GM19240 (cell line): ENCODE data around the gene GPR55.

ENCODE experiments used
- DNase-seq: peaks from one replicate; pipeline ENCODE4 v3.0.0; 2011; ENCODE audit warnings: low spot score; ENCODE audit not compliant: insufficient read length

The GPR55 gene

DNA sequence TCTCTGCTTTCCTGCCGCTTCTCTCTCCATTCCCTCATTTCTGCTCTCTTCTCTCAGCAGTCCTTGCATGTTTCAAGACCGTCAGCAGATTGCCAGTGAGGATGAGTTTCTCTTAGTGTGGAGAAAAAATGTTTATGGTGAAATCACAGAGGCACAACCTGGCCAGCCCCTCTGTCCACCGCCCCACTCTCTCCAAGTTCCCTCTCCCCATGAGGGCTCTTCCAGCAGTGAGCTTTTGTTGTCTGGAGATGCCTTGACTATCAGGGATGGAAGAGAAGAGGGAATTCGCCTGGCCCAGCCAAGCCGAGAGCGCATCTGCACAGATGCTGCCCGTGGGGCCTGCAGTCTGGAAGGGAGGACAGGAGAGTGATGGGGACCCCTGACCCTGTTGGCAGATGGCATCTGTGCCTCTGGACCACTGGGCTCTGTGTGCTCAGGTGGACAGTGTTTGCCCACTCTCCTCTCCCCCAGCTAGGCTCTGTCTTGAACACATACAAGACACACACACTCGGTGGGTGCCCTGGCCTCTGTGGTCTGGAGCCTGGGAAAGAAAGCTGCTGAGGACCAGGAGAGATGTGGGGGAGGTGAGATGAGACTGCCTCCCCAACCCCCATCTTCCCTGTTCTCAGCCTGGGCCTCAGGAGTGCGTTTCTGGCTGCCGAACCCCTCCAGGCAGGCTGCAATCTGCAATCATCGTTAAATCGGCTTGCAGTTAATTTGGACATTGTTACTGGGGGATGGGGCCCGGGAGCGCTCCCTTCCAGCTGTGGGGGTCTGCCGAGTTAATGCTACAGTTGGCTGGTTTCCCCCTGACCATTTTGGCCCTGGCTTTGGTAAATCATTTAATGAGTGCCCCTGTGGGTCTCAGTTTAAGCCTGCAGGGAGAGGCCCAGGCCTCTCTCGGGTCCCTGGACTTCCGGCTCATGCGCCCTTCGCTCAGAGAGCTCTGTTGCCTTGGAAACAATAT lies 55.8 kb downstream of the GPR55 start:
- no peak for DNase-seq

DNA sequence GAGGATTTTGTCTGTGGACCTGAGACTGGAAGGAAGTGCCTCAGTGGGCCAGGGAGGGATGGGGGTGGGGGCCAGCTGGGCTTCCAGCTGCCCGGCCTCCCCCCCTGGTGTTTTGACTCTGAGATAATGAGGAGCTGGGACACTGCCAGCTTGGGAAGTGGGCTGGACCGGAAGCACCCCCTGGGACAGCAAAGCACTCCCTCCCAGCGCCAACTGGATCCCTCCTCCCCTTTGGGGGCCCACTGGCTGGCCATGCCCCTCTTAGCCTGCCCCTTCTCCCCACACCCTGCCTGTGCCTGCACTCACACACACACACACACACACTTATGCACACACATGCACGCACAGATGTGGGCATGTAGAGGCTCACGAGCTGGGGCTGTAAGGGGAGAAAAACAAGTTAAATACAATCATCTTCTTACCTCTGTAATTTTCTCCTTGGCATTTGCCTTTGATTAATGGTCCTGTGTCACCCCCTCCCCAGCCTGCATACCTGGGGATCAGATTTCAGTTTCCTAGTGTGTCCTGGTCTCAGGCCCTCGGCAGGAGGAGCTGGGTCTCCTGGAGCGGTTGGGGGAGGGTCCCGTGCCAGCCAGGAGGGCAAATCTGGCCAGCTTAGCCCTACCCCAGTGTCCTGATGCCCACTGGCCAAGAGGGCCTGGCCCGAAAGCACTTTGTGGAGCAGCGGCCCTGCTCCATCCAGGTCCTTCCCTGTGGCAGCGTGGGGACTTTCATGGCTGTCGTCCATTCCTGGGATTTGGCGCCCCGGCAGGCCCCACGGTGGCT lies 56.7 kb downstream of the GPR55 start:
- DNase-seq = no peak

DNA sequence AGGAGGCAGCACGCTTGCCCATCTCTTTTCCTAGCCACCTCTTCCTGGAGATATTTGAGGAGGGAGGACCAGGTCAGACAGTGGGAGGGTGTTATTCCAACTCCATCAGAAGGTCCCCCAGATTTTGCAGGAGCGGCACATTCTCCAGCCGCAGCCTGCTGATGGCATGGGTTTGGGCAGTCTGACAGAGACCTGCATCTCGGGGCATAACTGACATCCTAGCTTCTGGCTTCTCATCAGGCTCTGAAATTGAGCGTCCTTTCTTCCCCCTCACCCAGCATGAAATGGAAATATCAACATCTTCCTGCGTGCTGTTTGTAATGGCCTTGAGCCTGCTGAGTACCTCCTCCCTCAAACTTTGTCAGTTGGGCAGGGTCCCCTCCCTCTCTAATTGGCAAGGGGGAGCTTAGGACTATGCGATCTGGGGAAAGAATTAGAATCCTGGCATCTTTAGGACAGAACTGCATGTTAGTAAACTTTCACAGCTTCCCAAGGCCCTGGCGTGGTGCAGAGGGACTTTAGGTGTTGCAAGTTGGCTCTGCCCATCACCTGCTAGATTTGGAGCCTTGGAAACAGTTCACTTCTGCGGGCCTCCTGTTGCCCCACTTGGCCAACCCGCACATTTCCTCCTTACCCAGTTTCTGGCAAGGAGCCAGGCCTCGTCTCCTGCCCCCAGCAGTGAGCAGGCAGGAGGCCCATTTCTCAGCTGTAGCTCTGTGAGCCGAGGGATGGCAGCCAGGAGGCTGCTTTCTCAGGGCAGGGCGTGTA lies 58.1 kb downstream of the GPR55 start:
- DNase-seq = no peak

DNA sequence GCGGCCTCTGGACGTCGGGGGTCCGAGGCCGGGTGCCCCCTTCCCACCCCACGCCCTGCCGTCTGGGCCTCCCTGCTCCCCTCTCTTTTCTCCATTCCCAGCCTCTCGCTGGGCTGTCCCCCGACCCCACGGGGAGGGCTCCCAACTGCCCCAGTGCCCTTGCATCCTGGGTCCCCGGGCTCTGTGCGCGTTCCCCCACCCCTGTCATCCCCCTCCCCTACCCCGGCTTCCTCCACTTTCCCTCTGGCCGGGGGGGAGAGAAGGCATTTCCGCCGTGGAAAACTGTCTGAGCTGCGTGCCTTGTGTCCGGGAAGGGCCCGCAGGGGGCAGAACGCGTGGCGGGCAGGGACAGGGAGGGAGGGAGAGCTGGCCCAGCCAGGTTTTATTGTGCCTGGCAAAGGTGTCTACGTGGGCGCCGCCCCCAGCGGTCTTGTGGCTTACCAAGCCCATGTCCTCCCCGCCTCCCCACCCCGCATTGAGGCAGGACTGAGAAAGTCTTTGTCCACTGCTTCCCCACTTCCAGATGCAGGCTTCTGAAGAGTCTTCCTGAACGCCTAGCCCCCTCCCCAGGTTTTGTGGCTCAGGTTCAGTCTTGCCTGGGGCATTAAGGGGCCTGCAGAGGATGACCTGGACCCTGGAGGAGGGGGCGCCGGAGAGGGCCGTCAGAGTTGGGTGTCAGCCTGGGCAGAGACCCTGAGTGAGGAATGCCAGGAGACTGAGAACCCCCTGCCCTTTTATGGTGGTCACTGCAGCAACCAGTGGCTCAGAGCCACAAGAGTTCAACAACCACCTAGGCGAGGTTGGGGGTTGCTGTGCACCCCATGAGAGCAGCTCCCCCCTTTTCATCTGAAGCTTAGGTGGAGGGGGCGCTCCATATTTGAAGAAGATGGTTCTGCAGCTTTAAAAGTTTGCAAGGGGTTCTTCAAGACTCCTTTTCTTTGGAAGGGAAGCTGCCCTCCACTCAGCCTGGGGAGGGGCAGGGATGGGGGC lies 59.0 kb downstream of the GPR55 start:
- DNase-seq = no peak

DNA sequence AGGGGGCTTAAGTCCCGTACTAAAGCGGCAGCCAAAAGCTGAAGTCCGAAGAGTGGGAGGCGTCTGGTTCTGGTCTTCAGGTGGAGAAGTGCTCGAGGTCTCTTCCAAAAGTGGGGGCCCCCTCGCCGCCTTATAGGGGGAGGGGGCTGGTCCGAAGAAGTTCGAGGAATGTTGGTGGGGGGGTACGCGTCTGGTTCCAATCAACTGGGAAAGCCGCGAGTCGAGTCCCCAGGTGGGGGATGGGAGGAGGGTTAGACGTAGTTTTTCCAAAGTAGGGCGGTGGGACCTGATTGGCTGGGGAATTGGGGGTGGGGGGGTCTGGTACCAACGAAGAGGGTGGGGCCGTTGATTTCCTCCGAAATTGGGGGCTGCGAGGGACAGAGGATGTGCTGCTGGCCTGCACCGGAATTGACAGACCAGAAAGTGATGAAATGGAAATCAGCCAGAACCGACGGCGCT lies 59.7 kb downstream of the GPR55 start:
- no peak for DNase-seq

DNA sequence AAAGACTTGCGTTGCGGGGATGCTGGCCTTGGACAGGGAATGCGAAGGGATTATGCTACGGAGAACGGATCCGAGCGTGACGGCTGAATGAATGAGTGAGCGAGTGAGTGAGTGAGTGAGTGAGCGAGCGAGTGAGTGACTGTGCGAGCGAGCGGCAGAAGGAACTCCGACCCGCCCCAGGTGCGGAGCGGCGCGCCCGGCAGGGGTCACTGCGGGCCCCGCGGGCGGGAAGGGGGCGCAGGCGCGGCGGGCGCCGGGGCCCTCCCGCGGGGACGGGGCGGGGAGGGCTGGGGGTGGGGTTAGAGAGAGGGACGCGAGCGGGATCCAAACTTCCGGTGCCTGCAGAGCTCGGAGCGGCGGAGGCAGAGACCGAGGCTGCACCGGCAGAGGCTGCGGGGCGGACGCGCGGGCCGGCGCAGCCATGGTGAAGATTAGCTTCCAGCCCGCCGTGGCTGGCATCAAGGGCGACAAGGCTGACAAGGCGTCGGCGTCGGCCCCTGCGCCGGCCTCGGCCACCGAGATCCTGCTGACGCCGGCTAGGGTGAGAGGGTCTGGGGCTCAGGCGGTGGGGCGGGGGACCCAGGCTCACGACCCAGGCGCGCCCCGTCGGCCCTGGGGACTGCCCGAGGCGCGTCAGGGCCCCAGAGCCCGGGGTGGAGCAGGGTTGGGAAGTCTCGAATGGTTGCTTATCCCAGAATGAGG lies 60.3 kb downstream of the GPR55 start, which contains the start of gene ITM2C:
Gene ITM2C, plus strand, starts transcription at position 338 of the 702 bp plus-strand sequence. Its CDS starts 84 bp downstream, at position 422.
- DNase-seq = peak; percentile 71

DNA sequence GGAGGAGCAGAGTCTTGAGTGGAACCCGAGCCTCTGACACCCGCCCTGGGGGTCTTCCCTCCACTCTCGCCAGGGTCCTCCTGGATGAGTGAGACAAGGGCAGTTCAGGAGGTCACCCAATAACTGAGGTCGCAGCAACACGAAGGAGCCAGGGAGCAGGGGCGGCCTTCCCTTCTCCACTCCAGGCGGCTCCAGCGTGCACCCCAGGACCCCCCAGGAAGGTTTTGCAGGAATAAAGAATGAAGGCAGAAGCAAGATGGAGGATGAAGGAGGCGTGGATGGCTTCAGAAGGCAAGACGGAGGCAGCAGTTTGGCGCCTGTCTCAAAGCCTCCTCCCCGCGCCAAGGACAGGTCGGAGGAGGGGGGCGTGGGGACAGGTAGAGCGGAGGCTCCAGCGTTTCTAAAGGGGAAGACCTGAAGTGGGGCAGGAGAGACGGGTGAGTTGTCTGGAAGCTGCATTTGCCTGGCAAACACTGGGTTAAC lies 60.9 kb downstream of the GPR55 start:
- DNase-seq = no peak

DNA sequence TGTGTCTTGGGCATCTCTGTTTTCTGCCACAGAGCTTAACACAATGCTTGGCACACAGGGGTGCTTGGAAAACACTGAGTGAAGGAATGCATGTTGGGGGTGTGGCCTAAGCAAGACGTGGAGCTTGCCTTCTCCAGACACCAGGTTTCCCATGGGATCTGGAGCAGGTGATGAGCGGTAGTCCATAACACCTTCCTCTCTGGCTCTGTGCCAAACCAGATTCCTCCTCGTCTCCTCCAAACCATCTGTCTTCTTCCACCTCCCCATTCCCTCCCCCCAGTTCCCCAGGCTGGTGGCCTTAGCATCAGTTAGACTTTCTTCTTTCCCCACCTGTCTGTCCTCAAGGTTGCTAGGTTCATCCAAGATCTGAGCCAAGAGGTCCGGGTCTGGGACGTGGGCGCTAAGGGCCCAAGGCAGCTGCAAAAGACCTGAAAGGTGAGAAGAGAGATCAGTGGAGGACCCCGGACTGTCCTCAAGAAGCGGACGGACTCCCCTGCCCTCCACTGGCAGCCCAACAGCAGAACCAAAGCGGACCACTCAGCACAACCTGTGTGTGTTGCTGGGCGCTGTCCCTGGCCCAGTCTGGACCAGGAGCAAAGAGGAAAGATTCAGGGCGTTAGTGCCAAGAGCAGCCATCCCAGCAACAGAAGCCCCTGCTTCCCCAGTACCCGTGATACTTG lies 61.5 kb downstream of the GPR55 start:
- DNase-seq = no peak

DNA sequence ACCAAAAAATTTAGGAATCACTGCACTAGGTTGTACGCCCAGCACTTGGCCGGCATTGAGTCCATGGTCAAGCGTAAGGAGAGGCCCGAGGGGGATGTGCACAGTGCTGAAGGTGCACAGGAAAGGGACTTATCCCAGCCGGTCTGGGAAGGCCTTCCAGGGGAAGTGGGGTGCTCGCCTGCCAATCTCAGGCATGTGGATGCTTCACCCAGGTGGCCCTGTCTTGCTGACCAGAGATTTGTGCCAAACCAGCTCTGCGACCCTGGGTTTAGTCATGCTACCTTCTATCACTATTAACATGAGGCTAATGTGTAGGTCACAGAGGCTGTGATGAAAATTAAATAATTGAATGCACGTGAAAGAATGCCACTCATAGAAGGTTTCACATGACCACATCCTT lies 62.0 kb downstream of the GPR55 start:
- DNase-seq = no peak

DNA sequence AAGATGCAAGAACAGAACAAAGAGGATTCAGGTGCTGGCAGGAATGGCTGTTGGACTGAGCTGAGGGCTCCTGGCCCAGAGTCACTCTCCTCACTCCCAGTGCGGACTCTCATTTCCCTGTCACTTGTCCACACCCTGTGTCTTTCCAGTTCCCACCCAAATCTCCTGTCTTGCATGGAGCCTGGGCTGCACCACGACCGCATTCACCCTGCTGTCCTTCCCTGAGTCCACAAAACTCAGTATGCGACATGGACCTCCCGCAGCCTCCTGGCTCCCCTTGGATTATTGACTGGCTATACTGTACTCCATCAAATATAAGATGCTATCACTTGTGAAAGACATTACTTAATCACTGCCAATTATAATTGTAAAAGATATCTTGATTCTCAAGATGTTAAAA lies 62.8 kb downstream of the GPR55 start:
- no peak for DNase-seq

DNA sequence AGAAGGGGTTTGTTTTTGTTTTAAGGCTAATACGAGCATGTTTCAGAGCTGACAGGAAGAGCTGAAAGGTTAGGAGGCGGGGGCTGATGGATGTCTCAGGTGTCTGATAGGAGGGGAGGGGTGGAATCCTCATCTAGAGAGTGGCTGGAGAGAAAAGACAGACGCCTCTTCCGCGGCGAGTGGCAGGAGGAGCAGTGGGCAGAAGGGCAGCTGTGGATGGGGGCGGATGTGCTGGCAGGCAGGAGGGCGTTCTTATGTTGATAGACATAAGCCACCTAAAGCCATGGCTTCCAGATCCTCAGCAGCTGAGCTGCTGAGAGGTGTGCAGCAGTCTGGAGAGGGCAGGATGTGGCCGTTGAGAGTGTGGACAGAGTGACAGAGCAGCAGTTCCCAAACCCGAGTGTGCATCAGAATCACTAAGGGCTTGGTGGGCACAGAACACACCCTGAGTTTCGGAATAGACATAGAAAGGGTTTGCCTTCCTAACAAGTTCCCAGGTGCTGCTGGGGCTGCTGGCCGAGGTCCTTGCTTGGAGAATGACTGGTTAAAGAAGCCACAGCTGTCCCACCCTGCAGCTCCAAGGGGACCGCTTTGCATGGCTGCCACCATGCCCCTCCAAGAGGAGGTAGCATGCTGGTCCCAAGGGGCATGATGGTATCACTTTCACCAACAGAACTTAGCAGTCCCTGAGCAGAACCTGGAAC lies 63.3 kb downstream of the GPR55 start:
- no peak for DNase-seq
